ENCODE results near the gene PROC.

- TF ChIP-seq CTCF (IDR thresholded peaks at IDR 0.05) (no peak), POLR2A (IDR thresholded peaks at IDR 0.05) (no peak)
These were observed 53.2 kb downstream of the PROC start for GRCh38 chr2:127471286-127471988.
